Vagina (tissue), 2 donors: Measurements from ENCODE around the gene ZSWIM1.

Experiments
- CTCF ChIP-seq, 3 experiments: fragments of 450-650 bp in 2 of 3; fragments of 200-600 bp in 1 of 3; sonication (generic) in 1 of 3; IDR thresholded peaks; one replicate each; pipeline ENCODE4 v1.5.1; 2017 to 2019; ENCODE audit warnings: antibody characterized with exemption in 3 of 3, mild to moderate bottlenecking in 2 of 3, moderate library complexity in 2 of 3
- POLR2A ChIP-seq, 2 donors: fragments of 450-650 bp; IDR thresholded peaks; one replicate each; pipeline ENCODE4 v1.6.1; 2017; ENCODE audit warnings: antibody characterized with exemption in 2 of 2, mild to moderate bottlenecking in 2 of 2, moderate library complexity in 2 of 2
- POLR2AphosphoS5 ChIP-seq, 2 donors: sonication (generic); formaldehyde crosslinking; IDR thresholded peaks; one replicate each; pipeline ENCODE4 v1.9.0; 2017; ENCODE audit warnings: antibody characterized with exemption in 2 of 2, mild to moderate bottlenecking in 2 of 2, low read depth in 1 of 2; ENCODE audit not compliant: insufficient read depth in 1 of 2

GRCh38 chr20:45902199-45902701 lies 21.2 kb downstream of the ZSWIM1 start:
- no peak for TF ChIP-seq CTCF (IDR thresholded peaks at IDR 0.05)
- TF ChIP-seq POLR2AphosphoS5 (IDR thresholded peaks at IDR 0.05; ENCODE audit: insufficient read depth in 1 of 2, low read depth in 1 of 2), result no peak
- no peak for TF ChIP-seq POLR2A (IDR thresholded peaks at IDR 0.05)
